Neural progenitor cell (in vitro differentiated cells): ENCODE results near the gene UFSP1. TPM values are rescaled to one million over a fixed set of nuclear protein-coding genes. Genes with fewer than 3 reads are reported as not detected.
"Not testable (repeated sequence)": the region's sequence is repeated elsewhere in the genome, so short reads cannot be mapped to it uniquely, and the experiment has no call there.

Experiments used
- DNase-seq: peaks from one replicate; pipeline ENCODE4 v3.0.0-alpha.2; 2016; ENCODE audit warnings: low spot score
- H2AFZ ChIP-seq: fragments of 200-600 bp; sonication (generic); replicated peaks from 2 replicates; pipeline ENCODE4 v1.6.1; 2016; ENCODE audit warnings: antibody characterized with exemption
- H3F3A ChIP-seq: fragments of 200-600 bp; sonication (generic); 2 replicates; pipeline ENCODE4 v1.6.1; 2016; ENCODE audit warnings: antibody characterized with exemption, low read depth
- H3K27ac ChIP-seq: fragments of 200-600 bp; sonication (generic); 2 replicates; pipeline ENCODE4 v1.5.1; 2016; ENCODE audit warnings: mild to moderate bottlenecking
- H3K27me3 ChIP-seq: fragments of 200-600 bp; sonication (generic); 2 replicates; pipeline ENCODE4 v1.6.1; 2016; ENCODE audit warnings: mild to moderate bottlenecking, moderate library complexity
- H3K36me3 ChIP-seq: fragments of 200-600 bp; sonication (generic); 2 replicates; pipeline ENCODE4 v1.5.1; 2016
- H3K4me1 ChIP-seq: fragments of 200-600 bp; sonication (generic); 2 replicates; pipeline ENCODE4 v1.6.1; 2016; ENCODE audit warnings: mixed run types
- H3K4me2 ChIP-seq: fragments of 200-600 bp; sonication (generic); 2 replicates; pipeline ENCODE4 v1.6.1; 2016
- H3K4me3 ChIP-seq: fragments of 200-600 bp; sonication (generic); 2 replicates; pipeline ENCODE4 v1.5.1; 2016
- H3K79me2 ChIP-seq: fragments of 200-600 bp; sonication (generic); 2 replicates; pipeline ENCODE4 v1.6.1; 2016; ENCODE audit warnings: low read depth
- H3K9ac ChIP-seq: fragments of 200-600 bp; sonication (generic); 2 replicates; pipeline ENCODE4 v1.6.1; 2016
- H3K9me3 ChIP-seq: fragments of 200-600 bp; sonication (generic); 2 replicates; pipeline ENCODE4 v1.5.1; 2016; ENCODE audit warnings: low read depth
- H4K20me1 ChIP-seq: fragments of 200-600 bp; sonication (generic); 2 replicates; pipeline ENCODE4 v1.6.1; 2016; ENCODE audit warnings: low read depth
- H3K27ac Mint-ChIP-seq: 3 replicates; pipeline ENCODE4 v1.8.0; 2021; ENCODE audit warnings: mixed read lengths
- H3K27me3 Mint-ChIP-seq: 2 replicates; pipeline ENCODE4 v1.8.0; 2022; ENCODE audit warnings: low read depth, mild to moderate bottlenecking, inconsistent platforms, moderate library complexity, mixed read lengths; ENCODE audit not compliant: insufficient read depth
- H3K36me3 Mint-ChIP-seq: 3 replicates; pipeline ENCODE4 v1.8.0; 2021; ENCODE audit warnings: mixed read lengths
- H3K4me1 Mint-ChIP-seq: 3 replicates; pipeline ENCODE4 v1.8.0; 2021; ENCODE audit warnings: mixed read lengths
- H3K4me3 Mint-ChIP-seq: 3 replicates; pipeline ENCODE4 v1.8.0; 2021; ENCODE audit warnings: mild to moderate bottlenecking, moderate library complexity, mixed read lengths
- H3K9me3 Mint-ChIP-seq: 3 replicates; pipeline ENCODE4 v1.8.0; 2020; ENCODE audit warnings: mixed read lengths
- CTCF ChIP-seq: fragments of 200-600 bp; sonication (generic); IDR thresholded peaks from 2 replicates; pipeline ENCODE4 v1.5.1; 2017; ENCODE audit warnings: antibody characterized with exemption, mild to moderate bottlenecking
- EZH2 ChIP-seq: fragments of 200-600 bp; sonication (generic); IDR thresholded peaks from 2 replicates; pipeline ENCODE4 v1.6.1; 2017; ENCODE audit warnings: antibody characterized with exemption, mild to moderate bottlenecking, moderate library complexity
- EZH2phosphoT487 ChIP-seq: fragments of 200-600 bp; sonication (generic); IDR thresholded peaks from 2 replicates; pipeline ENCODE4 v1.6.1; 2017; ENCODE audit warnings: antibody characterized with exemption
- total RNA-seq: library from RNA; depleted of rRNA; stranded (reverse); fragments of >200 nt; gene quantifications from 2 replicates; pipeline ENCODE4 v1.2.3, GENCODE V29; 2015; ENCODE audit warnings: low replicate concordance

UFSP1 gene
- total RNA-seq, result 4.0 TPM in 1 of 2 replicates, not detected in the other

- peaks cover 31% of the 10 kb centered on the region for H3K36me3 Mint-ChIP-seq
- peak within 1 kb of the TSS; percentile 69 for H3K4me3 ChIP-seq
- H3K36me3 ChIP-seq, result no peaks in the 10 kb centered on the region
- peaks cover 32% of the 10 kb centered on the region for H3K4me1 Mint-ChIP-seq
- peaks cover 52% of the 10 kb centered on the region for H3F3A ChIP-seq
- peaks cover 11% of the 10 kb centered on the region for H3K27me3 Mint-ChIP-seq
- H3K27ac Mint-ChIP-seq, result peak within 1 kb of the TSS; percentile 80
- H3K27me3 ChIP-seq, result no peaks in the 10 kb centered on the region
- H4K20me1 ChIP-seq, result peaks cover 47% of the 10 kb centered on the region
- no peaks in the 10 kb centered on the region for H3K9me3 ChIP-seq
- peak; percentile 5 for TF ChIP-seq CTCF
- TF ChIP-seq EZH2phosphoT487, result no peak
- no peak for TF ChIP-seq EZH2
- H3K9me3 Mint-ChIP-seq, result no peaks in the 10 kb centered on the region
- peak within 1 kb of the TSS; percentile 35 for H2AFZ ChIP-seq
- peak within 1 kb of the TSS; percentile 73 for H3K27ac ChIP-seq
- peaks cover 14% of the 10 kb centered on the region for H3K4me1 ChIP-seq
- H3K4me2 ChIP-seq, result peak within 1 kb of the TSS; percentile 95
- peak within 1 kb of the TSS; percentile 64 for H3K9ac ChIP-seq
- peaks cover 17% of the 10 kb centered on the region for H3K79me2 ChIP-seq
- H3K4me3 Mint-ChIP-seq, result peak within 1 kb of the TSS; percentile 92
- DNase-seq, result no peak
These were observed at the start of gene UFSP1 for GRCh38 chr7:100888988-100889750. UFSP1 (minus strand) TSS chr7:100889715; CDS start chr7:100889271, 444 bp downstream.

GRCh38 chr7:100936167-100936566 is 46.7 kb upstream of the UFSP1 start:
- H3F3A ChIP-seq, H3K4me1 Mint-ChIP-seq, H3K9ac ChIP-seq, H3K27ac Mint-ChIP-seq, H2AFZ ChIP-seq, H4K20me1 ChIP-seq, H3K4me2 ChIP-seq, H3K27me3 Mint-ChIP-seq, H3K79me2 ChIP-seq, H3K27ac ChIP-seq, H3K9me3 ChIP-seq, DNase-seq, H3K4me1 ChIP-seq, H3K4me3 Mint-ChIP-seq, H3K27me3 ChIP-seq, H3K4me3 ChIP-seq, H3K36me3 ChIP-seq, H3K36me3 Mint-ChIP-seq: not testable (repeated sequence)
- peaks cover 16% of the 10 kb centered on the region for H3K9me3 Mint-ChIP-seq

DNA sequence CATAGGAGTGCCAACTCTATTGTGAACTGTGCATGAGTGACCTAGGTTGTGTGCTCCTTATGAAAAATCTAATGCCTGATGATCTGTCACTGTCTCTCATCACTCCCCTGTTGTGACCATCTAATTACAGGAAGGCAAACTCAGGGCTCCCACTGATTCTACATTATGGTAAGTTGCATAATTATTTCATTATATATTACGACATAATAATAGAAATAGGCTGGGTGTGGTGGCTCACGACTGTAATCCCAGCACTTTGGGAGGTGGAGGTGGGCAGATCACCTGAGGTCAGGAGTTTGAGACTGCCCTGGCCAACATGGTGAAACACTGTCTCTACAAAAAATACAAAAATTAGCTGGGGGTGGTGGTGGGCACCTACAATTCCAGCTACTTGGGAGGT is 45.9 kb upstream of the UFSP1 start:
- H3K9me3 Mint-ChIP-seq, result peaks cover 19% of the 10 kb centered on the region

GRCh38 chr7:100933734-100934133 is 44.2 kb upstream of the UFSP1 start:
- no peak overlapping the region for H3K4me2 ChIP-seq
- no peak overlapping the region for H3K4me3 Mint-ChIP-seq

More for the DNA sequence above, 45.9 kb upstream of the UFSP1 start:
- H3K4me1 ChIP-seq, H3K36me3 Mint-ChIP-seq, H2AFZ ChIP-seq, H3F3A ChIP-seq, H3K79me2 ChIP-seq, H3K4me1 Mint-ChIP-seq, H3K27me3 ChIP-seq, H3K27ac ChIP-seq, H3K27me3 Mint-ChIP-seq, H3K4me3 Mint-ChIP-seq, H3K27ac Mint-ChIP-seq, H3K9me3 ChIP-seq, DNase-seq, H3K4me2 ChIP-seq, H3K9ac ChIP-seq, H3K4me3 ChIP-seq, H4K20me1 ChIP-seq, H3K36me3 ChIP-seq: not testable (repeated sequence)

More at GRCh38 chr7:100933734-100934133, 44.2 kb upstream of the UFSP1 start:
- Histone ChIP-seq H4K20me1 (no peaks in the 10 kb centered on the region), H3K27ac (no peak overlapping the region), H2AFZ (no peak overlapping the region), H3K4me1 (no peaks in the 10 kb centered on the region), H3F3A (no peaks in the 10 kb centered on the region), H3K9ac (no peak overlapping the region), H3K9me3 (peaks cover 4% of the 10 kb centered on the region), H3K36me3 (no peaks in the 10 kb centered on the region), H3K4me3 (no peak overlapping the region), H3K79me2 (no peaks in the 10 kb centered on the region), H3K27me3 (no peaks in the 10 kb centered on the region)
- TF ChIP-seq CTCF, result no peak
- no peak for TF ChIP-seq EZH2
- no peak for TF ChIP-seq EZH2phosphoT487
- H3K9me3 Mint-ChIP-seq, result peaks cover 9% of the 10 kb centered on the region
- H3K27me3 Mint-ChIP-seq, result peaks cover 4% of the 10 kb centered on the region
- H3K27ac Mint-ChIP-seq, result no peak overlapping the region
- no peak for DNase-seq
- H3K36me3 Mint-ChIP-seq, result no peaks in the 10 kb centered on the region
- no peaks in the 10 kb centered on the region for H3K4me1 Mint-ChIP-seq
